Heart left ventricle (tissue), 16 donors: ENCODE measurements around the gene PCMT1. TPM values are rescaled to one million over a fixed set of nuclear protein-coding genes. Genes with fewer than 3 reads are reported as not detected.

Experiments
- ATAC-seq, 4 donors: fragments of 200-7000 bp; cut with Tn5 transposase; one replicate each; pipeline ENCODE4 v1.9.1; 2020 to 2022; ENCODE audit warnings: moderate library complexity in 4 of 4, mild to moderate bottlenecking in 3 of 4, moderate number of reproducible peaks in 1 of 4
- DNase-seq, 5 donors: peaks; one replicate each; pipeline ENCODE4 v3.0.0-alpha.2; 2020
- H3K27ac ChIP-seq, 12 donors: fragments of 200-600 bp; sonication (generic) in 4 of 12; one replicate each; pipeline versions ENCODE4 v1.5.0 to v1.8.0; 2016 to 2022; ENCODE audit warnings: mild to moderate bottlenecking in 2 of 12
- H3K27me3 ChIP-seq, 9 donors: fragments of 200-600 bp; sonication (generic) in 2 of 9; one replicate each; pipeline versions ENCODE4 v1.5.1 to v1.8.0; 2016 to 2022; ENCODE audit warnings: mild to moderate bottlenecking in 3 of 9
- H3K36me3 ChIP-seq, 9 donors: fragments of 200-600 bp; sonication (generic) in 2 of 9; one replicate each; pipeline versions ENCODE4 v1.5.0 to v1.8.0; 2018 to 2022; ENCODE audit warnings: mild to moderate bottlenecking in 2 of 9
- H3K4me1 ChIP-seq, 12 donors: fragments of 200-600 bp; sonication (generic) in 4 of 12; one replicate each; pipeline versions ENCODE4 v1.5.0 to v1.8.0; 2016 to 2022; ENCODE audit warnings: mild to moderate bottlenecking in 3 of 12
- H3K4me3 ChIP-seq, 12 donors: fragments of 200-600 bp; sonication (generic) in 4 of 12; one replicate each; pipeline versions ENCODE4 v1.5.0 to v1.8.0; 2017 to 2022; ENCODE audit warnings: mild to moderate bottlenecking in 9 of 12, moderate library complexity in 4 of 12
- H3K9me3 ChIP-seq, 12 donors: fragments of 200-600 bp; sonication (generic) in 4 of 12; one replicate each; pipeline versions ENCODE4 v1.5.0 to v1.8.0; 2016 to 2022; ENCODE audit warnings: mild to moderate bottlenecking in 1 of 12
- POLR2A ChIP-seq, 2 donors: fragments of 450-650 bp; IDR thresholded peaks; one replicate each; pipeline ENCODE4 v1.6.1; 2017; ENCODE audit warnings: antibody characterized with exemption in 2 of 2, mild to moderate bottlenecking in 2 of 2, moderate library complexity in 2 of 2
- WGBS, 4 donors: extraction: QIAGEN DNeasy Blood & Tissue Kit in 2 of 4; methylation state at CpG; one replicate each; pipeline versions ENCODE4 v1.1.5 to v1.1.7; 2013 to 2018; 5-methylcytosine and 5-hydroxymethylcytosine counted together
- intact Hi-C, 10 donors: fragments of 100-400 bp; cut with DNase I; formaldehyde crosslinking; loops; one replicate each; pipeline versions ENCODE4 v1.11.1 to v1.14.2; 2022
- polyA plus RNA-seq, 2 donors: library from polyadenylated mRNA; stranded (reverse); fragments of 200-250 nt; gene quantifications; one replicate each; pipeline ENCODE4 v1.2.3, GENCODE V29; 2013
- total RNA-seq, 9 donors: library from RNA; depleted of rRNA in 2 of 9; stranded (reverse); fragments of >200 nt in 2 of 9; fragmentation: NEBNext Ultra II Directional in 3 of 9; extraction: Animal tissue kit (Norgen Biotek cat#: 25700) in 3 of 9; gene quantifications; one replicate each; pipeline versions ENCODE4 v1.1.0 to v1.2.4, GENCODE V29; 2016 to 2023
- TF ChIP-seq, protein P1 (sequence below), 12 donors: fragments of 200-600 bp; sonication (generic) in 4 of 12; IDR thresholded peaks; one replicate each; pipeline versions ENCODE4 v1.5.0 to v1.8.0; 2018 to 2022; ENCODE audit warnings: antibody characterized with exemption in 12 of 12, mild to moderate bottlenecking in 5 of 12
- donor health status: ischemic (EF 13 %, LVEDD 7.1; RV severe dilation, severe dysfunction).
- donor health status: healthy with polysubstance abuse.
- donor health status: DM: no; HTN: yes; CAD: no.
- donor health status: DM: no; HTN: no; CAD: no.
- donor health status: ischemic (EF 25% LVEDD 6.9; RV normal size, moderate dysfunction).
- donor health status: ischemic (EF 25% LVEDD 5.7; RV mildly dilated, moderate dysfunction).
- donor health status: healthy.
- donor health status: DM: yes; HTN: yes; CAD: no.
- donor health status: ischemic (EF 35%, LVEDD 5.7; RV mildly dilated, moderate dysfunction).
- donor health status: nonischemic (EF 11% LVEDD 7.7; RV severe dilation, severe dysfunction).
- donor health status: DM: yes; HTN: yes; CAD: no.
- donor health status: PGD.
- donor health status: ischemic (EF 29% LVEDD 5.4; RV normal size, mild dysfunction).
- donor health status: nonischemic (EF 23%, LVEDD 6.1; RV moderate dilation, normal function).

PCMT1 gene
- total and polyA plus RNA-seq, 11 donors, result 72.2 to 243 (median 164) TPM

DNA sequence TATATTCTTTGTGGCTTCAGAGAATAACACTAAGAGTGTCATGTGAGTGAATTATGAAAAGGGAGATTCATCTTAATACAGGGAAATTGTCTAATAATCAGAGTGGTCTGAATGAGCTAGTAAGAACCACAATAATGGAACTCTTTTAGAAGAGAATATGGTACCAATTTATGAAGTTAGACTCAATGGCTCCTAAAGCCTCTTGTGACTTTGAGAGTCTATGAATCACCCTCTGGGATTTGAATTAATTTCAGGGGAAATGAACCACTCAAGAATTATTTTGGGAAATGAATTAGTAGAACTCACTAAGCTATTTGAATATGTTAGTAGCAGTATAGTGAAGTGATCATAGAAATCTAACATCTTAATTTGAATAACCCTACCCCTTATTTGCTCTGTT, 14.3 kb downstream of the PCMT1 start:
- peaks cover 0 to 37% (median 0%) of the 10 kb centered on the region in 12 donors for H3K4me1 ChIP-seq
- intact Hi-C loops, result no loop called here
- TF ChIP-seq, protein P1, sequence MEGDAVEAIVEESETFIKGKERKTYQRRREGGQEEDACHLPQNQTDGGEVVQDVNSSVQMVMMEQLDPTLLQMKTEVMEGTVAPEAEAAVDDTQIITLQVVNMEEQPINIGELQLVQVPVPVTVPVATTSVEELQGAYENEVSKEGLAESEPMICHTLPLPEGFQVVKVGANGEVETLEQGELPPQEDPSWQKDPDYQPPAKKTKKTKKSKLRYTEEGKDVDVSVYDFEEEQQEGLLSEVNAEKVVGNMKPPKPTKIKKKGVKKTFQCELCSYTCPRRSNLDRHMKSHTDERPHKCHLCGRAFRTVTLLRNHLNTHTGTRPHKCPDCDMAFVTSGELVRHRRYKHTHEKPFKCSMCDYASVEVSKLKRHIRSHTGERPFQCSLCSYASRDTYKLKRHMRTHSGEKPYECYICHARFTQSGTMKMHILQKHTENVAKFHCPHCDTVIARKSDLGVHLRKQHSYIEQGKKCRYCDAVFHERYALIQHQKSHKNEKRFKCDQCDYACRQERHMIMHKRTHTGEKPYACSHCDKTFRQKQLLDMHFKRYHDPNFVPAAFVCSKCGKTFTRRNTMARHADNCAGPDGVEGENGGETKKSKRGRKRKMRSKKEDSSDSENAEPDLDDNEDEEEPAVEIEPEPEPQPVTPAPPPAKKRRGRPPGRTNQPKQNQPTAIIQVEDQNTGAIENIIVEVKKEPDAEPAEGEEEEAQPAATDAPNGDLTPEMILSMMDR (IDR thresholded peaks at IDR 0.05), result no peak
- no peak for TF ChIP-seq POLR2A (IDR thresholded peaks at IDR 0.05)

GRCh38 chr6:149766156-149766769, 16.7 kb downstream of the PCMT1 start:
- ATAC-seq (no peak), DNase-seq (no peak)
- Histone ChIP-seq H3K9me3 (peaks cover 0 to 13% (median 6%) of the 10 kb centered on the region in 12 donors), H3K4me3 (no peak overlapping the region), H3K36me3 (peaks cover 0 to 26% (median 19%) of the 10 kb centered on the region in 9 donors), H3K4me1 (peaks cover 0 to 32% (median 0%) of the 10 kb centered on the region in 12 donors), H3K27me3 (no peaks in the 10 kb centered on the region), H3K27ac (peak overlapping the region in 1 of 12 donors; percentile 74)
- TF ChIP-seq POLR2A (IDR thresholded peaks at IDR 0.05), result no peak
- TF ChIP-seq, protein P1 (IDR thresholded peaks at IDR 0.05), result no peak
- WGBS, 4 donors, result 47 to 86% (median 51%) methylated on average over 3 of the region's 3 CpGs
- intact Hi-C loops, result no loop called here

More for the DNA sequence above, 14.3 kb downstream of the PCMT1 start:
- Histone ChIP-seq H3K27ac (peak overlapping the region in 1 of 12 donors; percentile 28), H3K9me3 (peaks cover 0 to 13% (median 6%) of the 10 kb centered on the region in 12 donors), H3K27me3 (no peaks in the 10 kb centered on the region), H3K36me3 (peaks cover 0 to 40% (median 26%) of the 10 kb centered on the region in 9 donors), H3K4me3 (no peak overlapping the region)
- no peak for ATAC-seq
- no peak for DNase-seq

DNA sequence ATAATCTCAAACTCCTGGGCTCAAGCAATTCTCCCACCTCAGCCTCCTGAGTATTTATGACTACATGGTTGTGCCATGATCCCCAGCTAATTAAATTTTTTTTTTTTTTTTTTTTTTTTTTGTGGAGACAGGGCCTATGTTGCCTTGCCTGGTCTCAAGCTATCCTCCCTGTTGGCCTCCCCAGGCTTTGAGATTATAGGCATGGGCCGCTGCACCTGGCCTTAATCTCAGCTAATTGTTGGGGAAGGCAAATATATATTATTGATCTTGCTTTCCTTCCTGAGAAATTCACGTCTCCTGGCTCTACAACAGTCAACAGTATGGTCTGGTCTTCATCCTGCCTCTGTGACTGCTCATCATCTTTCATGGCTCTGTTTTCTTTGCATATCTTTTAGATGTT, 20.1 kb downstream of the PCMT1 start:
- no peak overlapping the region for H3K4me3 ChIP-seq
- H3K27ac ChIP-seq, result no peak overlapping the region
- intact Hi-C loops, result no loop called here
- peaks cover 0 to 15% (median 0%) of the 10 kb centered on the region in 12 donors for H3K4me1 ChIP-seq
- ATAC-seq (no peak), DNase-seq (no peak)
- 93 to 99% (median 95%) methylated on average over 2 of the region's 2 CpGs for WGBS, 4 donors
- peaks cover 0 to 60% (median 51%) of the 10 kb centered on the region in 9 donors for H3K36me3 ChIP-seq
- TF ChIP-seq POLR2A (IDR thresholded peaks at IDR 0.05), result no peak
- peaks cover 0 to 13% (median 6%) of the 10 kb centered on the region in 12 donors for H3K9me3 ChIP-seq
- no peaks in the 10 kb centered on the region for H3K27me3 ChIP-seq

DNA sequence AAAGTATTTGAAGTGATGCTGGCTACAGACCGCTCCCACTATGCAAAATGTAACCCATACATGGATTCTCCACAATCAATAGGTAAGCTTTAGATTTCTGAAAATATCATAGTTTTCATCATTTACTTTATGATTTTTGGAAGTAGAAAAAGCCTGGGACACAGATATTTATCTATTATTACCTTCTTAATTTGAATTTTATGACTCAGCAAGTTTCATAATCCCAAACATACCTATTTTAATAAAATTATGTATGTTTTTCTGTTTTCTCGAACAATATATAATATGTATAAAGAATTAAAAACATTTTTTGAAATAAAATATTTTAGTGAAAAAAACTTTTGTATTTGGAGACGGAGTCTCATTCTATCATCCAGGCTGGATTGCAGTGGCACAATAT, 21.6 kb downstream of the PCMT1 start:
- WGBS, 4 donors, result 97 to 99% (median 98%) methylated on average over 3 of the region's 3 CpGs
- DNase-seq (no peak), ATAC-seq (no peak)
- no peaks in the 10 kb centered on the region for H3K27me3 ChIP-seq
- no peak overlapping the region for H3K4me3 ChIP-seq
- peaks cover 0 to 71% (median 62%) of the 10 kb centered on the region in 9 donors for H3K36me3 ChIP-seq
- intact Hi-C loops, result no loop called here
- TF ChIP-seq, protein P1 (IDR thresholded peaks at IDR 0.05), result no peak
- TF ChIP-seq POLR2A (IDR thresholded peaks at IDR 0.05), result no peak
- peaks cover 0 to 6% (median 1%) of the 10 kb centered on the region in 12 donors for H3K9me3 ChIP-seq
- no peak overlapping the region for H3K27ac ChIP-seq
- H3K4me1 ChIP-seq, result peaks cover 0 to 11% (median 0%) of the 10 kb centered on the region in 12 donors
